Measurements from ENCODE around the gene DLX2.

DLX2 gene

DNA sequence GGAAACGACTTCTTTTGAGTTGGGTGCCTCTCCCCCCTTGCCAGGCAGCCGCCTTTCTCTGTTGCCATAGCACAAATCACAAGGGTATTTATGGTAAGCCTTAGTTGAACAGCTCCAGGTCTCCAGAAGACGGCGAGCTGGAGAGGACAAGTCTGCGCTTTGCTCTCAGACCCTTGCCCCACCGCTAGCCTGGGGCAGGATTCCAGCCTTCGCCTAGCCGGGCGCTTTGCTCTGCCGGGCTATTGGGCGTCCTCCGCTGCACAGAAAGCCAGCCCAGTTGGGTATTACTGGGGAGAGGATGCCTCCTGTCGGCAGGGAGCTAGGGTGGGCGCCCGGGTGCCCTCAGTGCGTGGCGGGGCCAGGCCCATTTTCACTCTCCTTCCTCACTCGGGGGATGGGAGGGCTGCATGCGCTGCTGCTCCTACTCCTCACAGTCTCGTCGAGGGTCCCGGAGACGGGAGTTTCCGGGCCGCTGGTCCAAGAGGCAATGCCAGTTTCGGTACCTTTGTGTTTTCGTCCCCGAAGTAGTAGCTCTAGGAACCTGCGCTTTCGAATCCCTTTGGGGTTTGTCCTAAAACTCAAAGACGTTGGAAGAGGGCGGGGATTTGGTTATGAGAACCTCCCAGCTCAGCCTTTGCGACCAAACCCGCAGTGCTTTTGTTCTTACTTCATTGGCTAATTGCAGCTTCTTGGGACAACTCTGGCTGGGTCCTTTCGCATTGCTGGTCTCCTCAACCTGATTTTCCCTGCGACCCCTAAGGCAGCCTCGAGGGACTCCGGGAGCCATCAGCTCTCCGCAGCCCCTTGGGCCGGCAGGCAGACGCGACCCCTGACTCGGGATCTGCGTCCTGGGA is 3.6 kb upstream of the DLX2 start:
- peak; percentile 52 for DNase-seq

DNA sequence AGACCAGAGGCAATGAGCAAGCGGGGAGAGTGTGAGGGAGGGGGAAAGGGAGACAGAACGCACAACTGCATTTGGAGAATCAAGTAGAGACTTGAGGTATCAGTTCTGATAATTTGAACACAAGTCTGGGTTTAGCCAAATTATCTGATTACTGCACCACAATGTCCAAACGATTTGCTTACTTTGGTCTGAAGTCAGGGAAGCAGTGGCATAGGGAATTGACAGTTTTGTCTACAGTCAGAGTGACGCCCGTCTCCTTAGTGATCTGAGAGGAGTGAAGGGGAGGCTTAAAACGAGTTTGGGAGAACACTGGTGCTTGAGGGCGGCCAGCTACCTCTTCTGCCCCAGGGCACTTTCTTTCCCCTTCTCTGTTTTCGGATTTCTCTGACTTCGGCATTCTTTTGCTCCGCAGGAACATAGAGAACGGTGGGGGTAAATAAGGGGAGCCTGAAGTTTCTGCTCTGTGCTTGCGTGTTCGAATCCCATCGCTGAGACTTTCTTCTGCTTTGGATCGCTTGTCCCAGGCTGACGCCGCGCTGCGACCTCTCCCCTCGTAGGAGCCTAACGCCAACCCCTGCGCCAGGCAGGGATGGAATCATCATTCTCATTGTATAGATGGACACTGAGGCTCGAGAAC is 2.9 kb upstream of the DLX2 start:
- no peak for DNase-seq

- DNase-seq = peak; percentile 77
Measured at GRCh38 chr2:172103471-172104272, 972 bp upstream of the DLX2 start.

DNA sequence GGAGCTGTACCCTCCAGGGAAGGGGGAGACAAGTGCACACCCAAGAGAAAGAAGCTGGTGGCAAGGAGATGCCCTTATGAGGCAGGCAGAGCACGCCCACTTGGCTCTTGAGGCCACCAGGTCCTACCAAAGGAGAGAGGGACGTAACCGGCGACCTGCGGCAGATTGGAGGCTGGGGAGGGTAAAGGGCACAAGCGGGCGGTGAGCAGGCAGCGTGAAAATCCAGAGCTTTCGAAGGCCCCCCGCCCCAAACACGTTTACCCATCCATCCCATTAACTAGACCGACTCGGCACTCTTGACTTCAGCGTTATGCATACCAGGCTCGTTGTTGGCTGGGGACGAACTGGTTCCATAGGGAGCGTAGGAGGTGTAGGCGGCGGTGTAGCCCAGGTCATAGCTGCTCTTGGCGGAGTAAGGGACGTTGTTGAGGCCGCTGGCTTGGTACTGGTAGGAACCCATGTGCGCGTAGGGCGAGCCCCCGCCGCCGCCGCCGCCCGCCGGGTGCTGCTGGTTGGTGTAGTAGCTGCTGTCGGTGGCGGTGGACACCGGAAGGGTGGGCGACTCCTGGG is 794 bp downstream of the DLX2 start:
- DNase-seq = peak; percentile 44

DNA sequence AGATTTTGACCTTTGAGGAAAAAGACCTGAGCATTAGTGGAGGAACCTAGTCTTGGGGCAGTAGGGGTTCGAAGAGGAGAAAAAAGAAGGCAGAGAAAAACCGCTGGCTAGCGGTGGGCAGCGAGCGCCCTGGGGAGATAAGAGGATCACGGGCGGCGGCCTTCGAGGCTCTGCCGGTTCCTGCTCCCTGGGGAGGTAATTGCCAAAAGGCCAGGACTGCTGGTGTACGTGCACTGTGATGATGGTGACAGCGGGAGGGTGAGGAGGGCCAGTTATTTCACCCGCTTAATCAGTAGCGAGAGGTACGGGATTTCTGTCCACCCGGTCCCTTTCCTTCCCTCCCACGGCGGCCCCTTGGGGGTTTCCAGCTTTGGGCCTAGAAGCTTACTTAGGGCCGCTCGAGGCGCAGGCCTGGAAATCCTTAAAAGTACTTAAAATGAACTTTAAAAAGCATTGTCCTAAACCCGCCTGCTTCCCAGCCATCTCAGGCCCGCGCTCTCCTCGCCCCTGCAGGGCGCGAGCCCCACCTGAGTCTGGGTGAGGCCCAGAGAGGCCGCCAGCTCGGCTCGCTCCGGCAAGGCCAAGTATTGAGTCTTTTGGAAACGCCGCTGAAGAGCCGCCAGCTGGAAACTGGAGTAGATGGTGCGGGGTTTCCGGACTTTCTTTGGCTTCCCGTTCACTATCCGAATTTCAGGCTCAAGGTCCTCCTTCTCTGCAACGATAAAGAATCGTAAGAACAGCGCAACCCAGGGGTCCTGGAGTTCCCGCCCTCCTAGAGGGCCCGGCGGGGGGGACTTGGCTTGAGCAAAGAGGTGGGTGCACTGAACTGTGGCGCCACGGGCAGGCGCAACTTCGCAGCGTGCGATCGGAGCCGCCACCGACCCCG is 1.5 kb downstream of the DLX2 start:
- peak; percentile 30 for DNase-seq

DNA sequence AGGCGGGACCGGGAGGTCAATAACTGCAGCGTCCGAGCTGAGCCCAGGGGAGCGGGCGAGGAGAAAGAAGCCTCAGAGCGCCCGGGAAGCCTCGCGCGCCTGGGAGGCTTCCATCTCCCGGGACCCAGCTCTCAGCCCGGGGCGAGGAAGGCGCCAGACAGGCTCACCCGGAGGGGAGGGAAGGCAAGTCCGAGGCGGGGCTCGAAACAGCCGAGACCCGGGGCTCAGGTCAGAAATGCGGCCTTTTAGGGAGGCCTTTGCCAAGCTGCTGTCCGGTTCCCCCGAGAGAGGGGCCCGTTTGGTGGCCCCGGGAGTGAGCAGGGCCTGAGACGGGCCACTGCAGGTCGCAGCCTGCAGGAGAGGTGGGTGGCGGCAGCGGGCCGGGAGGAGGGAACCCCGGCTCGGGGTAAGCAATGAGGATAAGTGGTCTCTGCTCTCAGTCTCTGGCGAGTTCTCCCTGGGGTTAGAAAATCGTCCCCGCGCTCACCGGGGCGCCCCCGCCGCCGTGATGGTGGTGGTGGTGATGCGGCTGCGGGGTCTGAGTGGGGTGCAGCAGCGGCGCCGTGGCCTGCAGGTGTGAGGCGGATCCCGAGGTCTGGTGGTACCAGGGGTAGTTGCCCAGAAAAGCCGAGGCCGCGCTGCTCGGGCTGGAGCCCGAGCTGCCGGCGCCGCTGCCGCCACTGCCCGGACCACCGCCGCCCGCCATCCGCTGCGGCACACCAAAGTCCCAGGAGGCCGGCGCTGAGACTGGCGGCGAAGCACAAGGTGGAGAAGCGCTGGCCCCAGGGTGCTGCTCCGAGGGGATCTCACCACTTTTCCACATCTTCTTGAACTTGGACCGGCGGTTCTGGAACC is 2.4 kb downstream of the DLX2 start:
- peak; percentile 6 for DNase-seq

DNA sequence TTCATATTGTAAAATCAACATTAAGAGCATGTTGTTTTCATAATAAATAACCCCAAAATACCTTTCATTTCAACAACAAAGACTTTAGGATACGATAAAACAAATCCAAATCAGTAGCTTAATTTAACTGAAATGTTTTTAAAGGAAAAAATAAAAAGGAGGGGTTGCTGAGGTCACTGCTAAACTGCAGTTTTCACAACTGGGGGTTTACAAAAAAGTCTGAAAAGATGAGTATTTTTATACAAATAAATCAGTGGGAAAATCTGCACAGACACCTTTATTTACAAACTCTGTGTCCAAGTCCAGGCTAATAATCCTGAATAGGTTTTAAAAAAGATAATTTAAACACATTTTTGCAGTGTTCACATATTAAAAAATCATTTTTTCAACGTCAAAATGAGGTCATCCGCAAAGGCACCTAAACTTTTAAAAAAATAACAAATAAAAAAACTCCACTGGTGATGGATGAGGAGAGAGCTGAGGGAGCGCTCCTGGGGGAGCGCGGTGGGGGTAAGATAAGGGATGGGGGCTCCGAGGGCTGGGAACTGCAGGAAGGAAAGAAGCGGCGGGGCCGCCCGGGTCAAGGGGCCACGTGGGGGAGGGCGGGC is 3.1 kb downstream of the DLX2 start:
- no peak for DNase-seq

- DNase-seq = peak; percentile 44
Measured at GRCh38 chr2:172098650-172099471, 3.8 kb downstream of the DLX2 start.

GRCh38 chr2:172098287-172098649 is 4.4 kb downstream of the DLX2 start:
- no peak for DNase-seq

DNA sequence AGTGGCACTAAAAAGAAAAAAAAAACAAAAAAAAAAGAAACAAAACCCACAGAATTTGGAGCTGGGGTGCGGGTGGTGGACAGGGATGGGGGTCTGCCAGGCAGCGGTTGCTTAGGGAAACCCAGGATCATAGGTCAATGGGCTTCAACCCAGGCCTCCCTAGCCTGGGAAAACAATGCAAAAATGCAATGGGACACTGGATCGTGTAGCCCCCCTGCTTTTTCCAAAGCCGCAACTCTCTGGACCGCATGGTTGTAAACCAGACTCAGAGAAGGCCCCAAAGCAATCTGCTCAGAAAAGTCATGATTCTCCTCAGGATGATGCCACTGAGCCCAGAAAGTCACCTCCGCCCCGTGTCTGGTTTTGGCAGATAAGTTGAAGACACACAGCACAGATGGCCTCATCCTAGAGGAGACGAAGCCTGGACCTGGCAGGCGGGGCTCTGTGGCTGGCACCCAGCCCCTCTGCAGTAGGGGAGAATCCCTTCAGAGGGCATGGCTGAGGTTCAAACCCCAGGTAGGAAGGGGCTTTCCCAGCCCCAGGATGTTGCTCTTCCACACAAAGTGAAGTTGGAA is 5.1 kb downstream of the DLX2 start:
- DNase-seq = peak; percentile 12

- DNase-seq = peak; percentile 7
Measured at GRCh38 chr2:172096626-172097547, 5.8 kb downstream of the DLX2 start.

DNA sequence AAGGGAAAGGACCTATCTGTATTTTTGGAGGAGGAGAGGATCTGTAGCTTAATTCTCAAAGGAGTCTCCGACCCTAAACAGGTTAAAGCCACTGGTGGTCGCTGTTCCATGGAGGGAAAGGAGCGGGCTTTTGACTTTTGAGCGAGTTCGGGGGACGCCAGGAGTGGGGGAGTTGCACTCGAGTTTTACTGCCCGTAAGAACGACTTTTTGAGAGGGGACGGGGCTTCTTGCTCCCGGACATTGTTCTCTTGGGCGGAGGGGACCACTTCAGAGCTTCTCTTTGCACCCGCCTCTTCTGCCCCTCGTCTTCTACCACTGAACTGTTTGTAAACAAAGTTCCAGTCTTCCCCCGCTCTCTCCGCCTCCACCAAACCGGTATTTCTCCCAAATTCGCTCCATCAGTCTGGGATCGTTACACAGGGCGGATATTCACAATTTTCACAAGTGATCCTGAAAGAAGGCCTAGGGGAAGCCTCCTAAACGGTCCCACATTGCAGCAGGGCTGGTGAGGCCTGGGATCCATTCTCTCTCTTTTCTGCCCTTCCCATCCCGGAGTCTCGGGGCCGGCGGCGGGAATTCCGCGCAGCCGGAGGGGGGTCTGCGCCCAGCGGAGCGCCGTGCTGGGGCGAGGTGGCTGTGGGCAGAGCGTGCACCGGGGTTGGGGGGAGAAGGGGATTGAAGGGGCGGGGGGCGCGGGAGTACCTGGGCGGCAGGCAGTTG is 6.6 kb downstream of the DLX2 start:
- peak; percentile 10 for DNase-seq

DNA sequence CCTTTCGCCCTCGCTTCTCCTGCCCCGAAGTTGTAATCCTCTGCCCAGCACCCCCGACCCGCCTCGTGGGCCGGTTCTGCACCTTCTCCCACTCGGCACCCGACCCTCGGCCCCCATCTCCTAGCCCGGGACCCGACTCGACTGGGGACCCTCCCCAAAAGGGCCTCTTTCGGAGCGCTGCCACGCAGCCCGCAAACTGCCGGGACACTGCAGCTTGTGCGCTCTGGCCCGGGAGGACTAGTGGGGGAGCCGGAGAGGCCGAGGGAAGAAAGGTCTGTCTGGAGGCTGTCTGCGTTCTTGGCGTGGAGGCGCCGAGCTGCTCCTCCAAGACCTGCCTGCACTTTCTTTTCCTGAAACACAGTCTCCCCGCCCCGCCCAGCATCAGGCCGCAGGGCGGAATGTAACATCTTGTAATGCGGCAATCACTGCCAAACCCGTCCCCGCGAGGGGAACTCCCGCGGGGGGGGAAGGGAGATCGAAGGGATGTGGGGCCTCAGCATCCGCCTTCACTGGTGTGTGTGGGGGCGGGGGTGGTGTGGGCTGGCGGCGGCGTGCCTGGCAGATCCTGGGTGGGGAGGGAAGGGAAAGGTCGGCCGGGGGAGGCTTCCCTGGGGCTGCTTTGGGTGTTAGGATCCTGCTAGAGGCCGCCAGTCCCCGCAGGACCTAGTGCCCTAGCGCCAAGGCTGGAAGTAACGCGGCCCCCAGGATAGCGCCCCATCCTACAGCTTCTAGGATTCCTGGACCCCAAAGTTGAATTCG is 7.4 kb downstream of the DLX2 start:
- DNase-seq = peak; percentile 84

GRCh38 chr2:172094294-172095145 is 8.2 kb downstream of the DLX2 start:
- no peak for DNase-seq

- peak; percentile 3 for DNase-seq
Measured at GRCh38 chr2:172093416-172094293, 9.0 kb downstream of the DLX2 start.
